T-helper 1 cell (primary cell): Measurements from ENCODE around the gene COG8.

Experiments used
- DNase-seq, 5 donors: peaks; one replicate each; pipeline ENCODE4 v3.0.0-alpha.2; 2012 to 2020

The COG8 gene

DNA sequence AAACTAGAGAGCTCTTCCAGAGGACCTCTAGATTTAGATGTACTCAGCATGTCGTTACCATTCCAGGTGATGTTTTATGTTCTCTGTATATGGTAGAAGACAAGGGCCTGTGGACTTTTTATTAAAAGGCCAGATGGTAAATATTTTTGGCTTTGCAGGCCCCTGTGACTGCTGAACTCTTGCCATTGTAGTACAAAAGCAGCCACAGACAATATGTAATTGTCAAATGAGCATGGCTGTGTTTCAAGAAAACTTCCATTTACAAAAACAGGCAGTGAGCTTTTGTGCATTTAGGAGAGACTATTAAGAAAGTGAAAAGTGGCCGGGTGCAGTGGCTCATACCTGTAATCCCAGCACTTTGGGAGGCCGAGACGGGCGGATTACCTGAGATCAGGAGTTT lies 4.8 kb upstream of the COG8 start:
- no peak for DNase-seq

DNA sequence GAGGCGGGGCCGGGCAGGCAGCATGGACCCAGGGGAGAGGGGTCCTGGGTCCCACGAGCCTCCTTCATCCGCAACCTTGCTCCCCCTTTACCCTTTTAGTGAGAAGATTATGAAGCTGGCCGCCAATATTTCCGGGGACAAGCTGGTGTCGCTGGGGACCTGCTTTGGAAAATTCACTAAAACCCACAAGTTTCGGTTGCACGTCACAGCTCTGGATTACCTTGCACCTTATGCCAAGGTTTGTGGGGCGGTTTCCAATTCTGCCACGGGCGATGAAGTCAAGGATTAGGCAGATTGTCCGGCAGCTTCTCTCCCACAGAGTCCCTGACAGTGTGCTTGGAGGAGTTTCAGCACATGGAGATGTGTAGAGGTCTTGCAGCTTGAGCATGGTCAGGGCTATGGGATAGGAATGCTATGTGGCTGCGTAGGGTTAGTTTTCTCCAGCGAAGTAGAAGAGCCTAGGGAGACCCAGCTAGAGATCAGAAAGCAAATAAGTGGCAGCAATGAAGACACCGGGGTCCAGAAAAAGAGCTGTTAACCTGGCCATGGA lies 806 bp upstream of the COG8 start:
- no peak for DNase-seq

DNA sequence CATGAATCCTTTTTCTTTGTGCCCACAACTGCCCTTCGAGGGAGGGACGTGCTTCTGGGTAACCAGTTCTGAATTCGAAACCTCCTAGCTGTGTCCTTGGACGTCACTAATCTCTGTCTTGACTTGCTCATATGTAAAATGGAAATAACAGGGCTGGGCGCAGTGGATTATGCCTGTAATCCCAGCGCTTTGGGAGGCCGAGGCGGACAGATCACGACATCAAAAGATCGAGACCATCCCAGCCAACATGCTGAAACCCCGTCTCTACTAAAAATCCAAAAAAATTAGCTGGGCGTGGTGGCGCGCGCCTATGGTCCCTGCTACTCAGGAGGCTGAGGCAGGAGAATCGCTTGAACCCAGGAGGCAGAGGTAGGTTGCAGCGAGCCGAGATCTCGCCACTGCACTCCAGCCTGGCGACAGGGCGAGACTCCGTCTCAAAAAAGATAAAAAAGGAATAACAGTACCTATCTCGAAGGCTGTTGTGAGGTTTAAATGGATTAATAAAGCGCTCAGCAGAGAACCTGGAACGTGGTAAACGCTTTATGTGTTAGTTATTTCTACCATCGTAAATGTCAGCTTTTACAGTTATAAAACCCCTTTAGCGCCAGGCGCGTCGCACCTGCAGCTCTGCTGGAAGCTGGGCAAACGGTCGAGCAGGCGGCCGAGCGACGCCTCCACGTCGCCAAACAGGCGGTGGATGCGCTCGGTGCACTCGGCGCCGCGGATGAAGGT lies 641 bp downstream of the COG8 start:
- DNase-seq: no peak

DNA sequence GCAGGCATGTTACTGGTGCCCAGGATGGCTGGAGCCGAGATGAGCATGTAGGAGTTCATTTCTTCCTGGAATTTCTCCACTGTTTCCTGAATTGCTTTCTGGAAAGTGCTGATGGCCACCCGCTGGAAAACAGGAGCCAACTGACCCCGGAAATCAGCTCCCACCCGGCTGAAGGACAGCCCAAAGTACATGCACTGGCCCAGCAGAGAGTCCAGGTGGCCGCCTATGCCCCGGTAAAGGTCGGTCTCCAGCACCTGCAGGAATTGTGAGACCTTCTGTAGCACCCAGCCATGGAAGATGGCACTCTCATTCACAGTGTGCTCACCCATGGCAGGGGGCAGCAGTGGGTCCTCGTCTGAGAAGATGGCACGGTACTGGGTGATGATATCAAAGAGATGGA lies 4.7 kb downstream of the COG8 start:
- no peak for DNase-seq

DNA sequence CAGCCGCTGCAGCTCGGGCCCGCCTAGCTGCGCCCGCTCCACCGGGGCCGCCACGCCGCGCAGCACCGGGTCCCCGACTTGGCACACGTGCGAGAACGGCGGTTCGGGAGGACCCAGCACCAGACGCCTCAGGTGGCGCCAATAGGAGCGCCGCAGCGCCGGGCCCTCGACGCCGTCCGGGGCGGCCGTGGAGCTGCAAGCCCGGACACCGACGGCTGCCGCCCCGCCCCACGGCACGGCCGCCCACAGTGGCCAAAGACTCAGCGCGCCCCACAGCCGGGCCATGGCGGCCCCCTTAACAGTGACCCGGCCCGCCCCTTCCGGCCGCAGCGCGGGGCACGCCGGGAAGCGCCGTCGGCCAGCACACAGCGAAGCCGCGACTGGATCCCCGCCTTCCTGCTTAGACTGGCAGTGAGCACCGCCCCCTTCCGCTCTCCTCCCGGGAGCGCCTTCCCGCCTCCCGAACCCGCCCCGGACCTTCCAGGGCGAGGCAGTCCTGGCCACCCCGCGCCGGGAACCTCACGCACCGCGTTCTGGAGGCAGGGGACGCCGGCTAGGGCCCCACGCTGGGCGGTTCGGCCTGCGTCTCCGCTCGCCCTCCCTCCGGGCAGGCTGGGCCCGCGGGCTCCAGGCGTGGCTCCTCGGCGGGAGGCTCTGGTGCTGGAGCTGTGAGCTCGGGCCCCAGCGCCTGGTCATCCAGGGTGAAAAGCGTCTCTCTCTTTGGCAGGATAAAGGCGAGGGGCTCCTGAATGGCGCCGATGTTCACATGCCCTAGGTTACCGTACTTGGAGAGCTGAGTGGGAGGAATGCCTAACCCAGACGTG lies 8.9 kb downstream of the COG8 start, which contains the start of gene PDF:
Gene PDF (minus strand): TSS at position 303 of the 824 bp plus-strand sequence. CDS start 18 bp downstream, at position 285.
- DNase-seq: peak; percentile 75 to 84 (median 77)

DNA sequence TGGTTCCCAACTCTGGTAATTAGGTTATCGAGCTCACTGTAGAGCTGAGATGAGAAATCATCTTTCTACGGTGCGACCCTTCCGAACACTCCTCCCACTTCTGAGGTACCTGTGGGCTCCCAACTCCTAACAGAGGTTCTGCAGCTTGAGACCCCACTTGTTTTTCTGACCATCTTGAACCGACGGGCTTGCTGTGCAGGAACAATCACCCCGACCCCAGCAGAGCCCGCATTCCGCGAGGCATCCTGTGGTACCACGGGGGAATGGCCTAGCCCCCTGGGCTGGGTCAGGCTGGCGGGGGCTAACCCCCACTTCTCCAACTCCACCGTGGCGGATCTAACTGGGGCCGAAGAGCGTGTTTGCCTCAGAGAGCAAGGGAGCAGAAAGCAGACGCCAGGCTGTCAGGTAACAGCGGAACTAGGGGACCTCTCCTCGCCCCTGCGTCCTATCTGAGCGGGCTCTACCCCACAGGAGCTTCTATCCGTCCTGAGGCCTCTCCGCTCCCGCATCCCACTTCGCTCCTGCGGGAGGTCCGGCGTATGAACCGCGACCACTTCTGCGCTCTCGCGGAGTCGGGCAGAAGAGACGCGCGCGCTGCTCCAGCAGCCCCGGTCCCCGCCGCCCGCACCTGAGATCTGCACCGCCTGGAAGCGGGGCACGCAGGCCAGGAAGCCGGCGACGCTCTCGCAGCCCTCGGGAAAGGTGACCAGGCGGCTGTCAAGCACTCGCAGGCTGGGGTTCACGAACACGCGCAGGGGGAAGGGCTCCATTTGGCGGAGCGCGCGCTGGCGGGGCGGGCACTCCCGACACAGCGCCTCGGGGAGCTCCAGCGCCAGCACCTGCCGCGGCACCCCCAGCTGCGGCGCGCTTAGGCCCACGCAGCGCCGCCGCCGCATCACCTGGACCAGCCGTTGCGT lies 9.7 kb downstream of the COG8 start:
- peak in 4 of 5 donors; percentile 29 to 56 (median 44) for DNase-seq

DNA sequence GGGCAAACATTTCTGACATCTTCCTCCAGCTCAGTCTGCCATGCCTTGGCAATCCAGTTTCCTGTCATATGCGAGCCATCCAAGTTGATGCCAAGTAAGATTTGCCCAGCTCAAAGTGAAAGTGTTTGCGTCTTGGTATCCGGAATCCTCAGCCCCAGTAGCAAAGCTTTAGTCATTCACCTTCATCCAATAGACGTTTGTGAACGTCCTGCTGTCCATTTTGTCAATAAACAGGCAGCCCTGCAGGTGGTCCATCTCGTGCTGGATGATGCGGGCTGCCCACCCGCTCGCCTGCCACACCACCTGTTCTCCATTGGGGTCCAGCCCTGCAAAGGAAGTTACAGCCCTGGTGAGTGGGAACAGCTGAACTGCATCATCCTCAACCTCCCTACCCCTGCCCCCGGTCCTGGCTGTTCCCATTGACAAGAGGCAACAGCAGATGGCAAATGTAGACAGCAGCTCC lies 10.5 kb downstream of the COG8 start:
- peak in 1 of 5 donors; percentile 54 for DNase-seq

DNA sequence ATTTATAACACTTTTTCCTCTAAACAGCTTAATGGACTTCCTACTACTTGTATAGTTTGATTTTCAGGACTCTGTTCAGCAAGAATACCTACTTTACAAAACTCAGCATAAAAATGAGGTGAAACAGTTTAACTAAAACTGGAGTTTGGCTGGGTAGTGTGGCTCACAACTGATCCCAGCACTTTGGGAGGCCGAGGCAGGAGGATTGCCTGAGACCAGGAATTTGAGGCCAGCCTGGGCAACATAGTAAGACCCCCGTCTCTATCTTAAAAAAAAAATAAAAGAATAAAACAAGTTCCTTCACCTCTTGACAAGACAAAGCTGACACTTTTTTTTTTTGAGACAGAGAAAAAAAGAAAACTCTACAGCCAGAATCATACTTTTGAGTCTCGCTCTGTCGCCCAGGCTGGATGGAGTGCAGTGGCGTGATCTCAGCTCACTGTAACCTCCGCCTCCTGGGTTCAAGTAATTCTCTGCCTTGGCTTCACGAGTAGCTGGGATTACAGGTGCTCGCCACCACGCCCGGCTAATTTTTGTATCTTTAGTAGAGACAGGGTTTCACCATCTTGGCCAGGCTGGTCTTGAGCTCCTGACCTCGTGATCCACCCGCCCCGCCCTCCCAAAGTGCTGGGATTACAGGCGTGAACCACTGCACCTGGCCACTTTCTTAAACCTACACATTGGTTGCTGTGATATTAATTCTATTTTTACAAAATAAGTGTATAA lies 11.6 kb downstream of the COG8 start:
- DNase-seq: no peak

DNA sequence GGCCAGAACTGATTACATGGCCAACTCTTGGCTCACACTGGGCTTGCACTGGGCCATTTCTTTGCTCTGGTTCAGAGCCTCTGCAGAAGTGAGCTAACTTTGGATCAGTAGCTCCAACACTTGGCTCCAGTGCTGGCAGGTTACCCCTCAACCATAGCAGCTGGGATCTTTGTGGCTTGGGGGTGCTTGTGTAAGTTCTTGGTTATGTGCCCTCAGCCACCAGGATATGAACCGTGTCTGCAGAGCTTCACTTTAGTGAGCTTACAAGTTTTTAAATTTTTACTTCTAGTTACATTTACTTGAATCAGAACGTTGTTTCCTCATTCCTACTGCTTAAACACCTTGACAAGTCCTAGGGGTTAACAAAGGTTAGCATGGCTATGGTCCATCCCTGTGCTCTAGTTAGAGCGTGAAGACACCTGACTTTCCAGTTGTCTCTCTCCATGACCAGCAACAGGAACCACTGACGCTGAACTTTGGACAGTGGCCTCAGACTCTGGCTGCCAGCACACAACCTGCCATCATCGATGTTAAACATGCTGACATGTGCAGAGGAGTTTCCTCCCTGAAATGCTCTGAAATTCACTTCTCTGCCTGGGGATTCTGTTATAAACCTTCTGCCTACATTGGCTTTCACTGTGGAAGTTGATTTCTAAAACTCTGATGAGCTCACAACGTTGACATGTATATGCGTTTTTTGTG lies 13.0 kb downstream of the COG8 start:
- DNase-seq: no peak

DNA sequence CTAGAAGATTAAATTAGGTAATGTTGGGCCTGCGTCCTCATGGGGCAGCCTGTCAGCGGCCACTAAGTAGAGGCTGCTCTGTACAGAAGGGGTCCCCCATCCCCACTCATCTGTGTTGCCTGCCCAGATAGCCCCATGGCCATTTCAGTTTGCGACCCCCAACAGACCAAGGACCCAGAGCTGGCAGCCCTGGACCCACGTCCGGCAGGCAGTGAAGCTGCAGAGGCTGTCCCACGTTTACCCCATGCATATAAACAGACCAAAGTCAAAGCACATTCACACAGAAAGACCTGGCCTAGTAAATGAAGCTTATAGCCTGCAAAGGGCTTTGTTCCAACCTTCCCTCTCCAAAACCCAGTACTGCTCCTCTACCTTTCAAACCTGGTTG lies 13.6 kb downstream of the COG8 start:
- no peak for DNase-seq

DNA sequence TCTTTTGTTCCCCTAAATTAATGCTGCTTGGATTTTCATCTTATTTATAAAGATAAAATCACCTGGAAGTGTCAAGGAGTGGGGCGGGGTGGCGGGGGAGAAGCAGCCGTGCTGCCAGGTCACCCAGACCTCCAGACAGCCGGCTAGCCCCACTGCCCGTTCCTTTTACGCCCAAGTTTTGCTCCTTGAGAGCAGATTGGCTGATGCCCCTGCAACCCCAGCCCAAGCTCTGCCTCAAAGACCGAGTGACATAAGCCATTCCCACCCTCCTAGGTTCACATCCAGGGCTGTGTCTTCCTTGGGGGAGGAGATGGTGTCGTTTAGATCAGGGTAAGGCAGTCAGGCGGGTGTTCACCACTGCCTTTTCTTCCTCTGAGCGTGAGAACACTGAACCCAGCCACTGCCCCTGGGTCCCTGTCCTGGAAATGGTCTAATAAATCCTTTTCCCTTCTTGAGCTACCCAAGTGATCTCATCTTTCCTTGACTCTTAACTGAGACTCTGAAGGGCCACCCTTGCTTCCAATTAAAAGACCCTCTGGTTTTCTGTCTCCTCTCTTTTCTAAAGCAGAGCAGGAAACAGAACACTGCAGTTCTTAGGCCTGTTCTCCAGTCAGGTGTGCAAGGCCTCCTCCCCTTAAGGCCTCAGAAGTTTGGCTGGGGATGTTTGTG lies 14.6 kb downstream of the COG8 start:
- no peak for DNase-seq

DNA sequence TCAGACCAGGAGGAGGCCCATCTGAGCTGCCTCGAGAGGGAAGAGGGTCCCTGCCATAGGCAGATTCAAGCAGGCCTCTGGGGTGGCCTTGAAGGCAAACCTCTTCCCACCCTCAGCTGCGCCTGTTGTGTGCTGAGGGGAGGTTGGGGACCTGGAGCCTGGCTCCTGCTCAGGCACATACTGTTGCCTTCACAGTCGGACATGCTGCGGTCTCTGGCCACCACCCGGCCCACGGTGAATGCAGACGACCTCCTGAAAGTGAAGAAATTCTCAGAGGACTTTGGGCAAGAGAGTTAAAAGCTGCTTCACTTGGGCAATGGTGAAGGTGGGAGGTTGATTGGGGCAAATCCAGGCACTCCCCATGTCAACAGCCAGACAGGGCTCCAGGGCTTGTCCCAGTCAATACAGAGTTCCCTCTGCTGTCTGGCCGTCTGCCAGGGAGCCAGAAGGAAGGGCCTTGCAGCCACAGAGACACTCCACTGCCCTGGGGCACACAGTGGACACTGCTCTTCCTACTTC lies 15.3 kb downstream of the COG8 start:
- DNase-seq: no peak

DNA sequence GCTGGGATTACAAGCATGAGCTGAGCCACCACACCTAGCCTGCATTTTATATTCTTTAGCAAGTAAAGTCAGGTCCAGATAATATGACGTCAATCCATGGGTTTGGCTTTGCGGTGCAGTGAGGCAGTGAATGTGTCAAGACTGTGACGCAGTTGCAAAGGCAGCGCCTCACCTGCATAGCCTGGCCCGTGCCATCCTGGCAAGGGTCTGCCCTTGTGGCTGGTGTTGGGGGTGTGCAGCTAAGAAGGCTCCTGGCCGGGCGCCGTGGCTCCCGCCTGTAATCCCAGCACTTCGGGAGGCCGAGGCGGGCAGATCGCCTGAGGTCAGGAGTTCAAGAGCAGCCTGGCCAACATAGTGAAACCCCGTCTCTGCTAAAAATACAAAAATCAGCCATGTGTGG lies 15.9 kb downstream of the COG8 start:
- no peak for DNase-seq

DNA sequence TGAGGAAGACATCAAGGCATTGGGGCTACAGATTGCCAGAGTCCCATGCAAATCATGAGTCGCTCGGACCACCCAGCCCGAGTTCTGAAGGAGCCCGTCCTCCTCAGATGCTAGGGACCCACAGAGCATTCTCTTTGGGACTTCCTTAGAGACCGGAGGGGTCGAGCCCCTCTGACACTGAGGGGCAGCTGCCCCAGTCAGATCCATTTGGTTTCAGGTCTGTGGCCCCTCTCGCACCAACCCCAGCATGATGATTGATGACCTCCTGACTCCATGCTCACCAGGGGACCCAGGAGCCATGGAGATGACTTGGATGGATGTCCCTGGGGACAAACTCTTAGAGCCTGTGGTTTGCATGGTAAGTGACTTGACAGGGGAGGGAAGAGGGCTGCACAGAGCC lies 17.0 kb downstream of the COG8 start:
- DNase-seq: no peak

DNA sequence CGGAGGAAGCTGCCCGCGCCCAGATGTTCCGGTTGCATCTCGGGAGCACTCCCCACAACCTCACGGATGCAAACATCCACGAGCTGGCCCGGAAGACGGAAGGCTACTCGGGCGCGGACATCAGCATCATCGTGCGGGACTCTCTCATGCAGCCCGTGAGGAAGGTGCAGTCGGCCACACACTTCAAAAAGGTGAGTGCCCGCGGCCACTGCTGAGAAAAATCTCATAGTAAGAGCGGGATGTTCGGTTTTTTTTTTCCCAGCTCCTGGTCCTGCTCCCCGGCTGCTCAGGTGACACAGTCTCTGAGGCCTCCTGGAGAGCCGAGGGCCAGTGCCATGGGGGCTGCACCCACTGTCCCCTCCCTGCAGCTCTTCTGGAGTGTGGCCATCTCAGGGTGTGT lies 18.3 kb downstream of the COG8 start:
- DNase-seq: no peak

DNA sequence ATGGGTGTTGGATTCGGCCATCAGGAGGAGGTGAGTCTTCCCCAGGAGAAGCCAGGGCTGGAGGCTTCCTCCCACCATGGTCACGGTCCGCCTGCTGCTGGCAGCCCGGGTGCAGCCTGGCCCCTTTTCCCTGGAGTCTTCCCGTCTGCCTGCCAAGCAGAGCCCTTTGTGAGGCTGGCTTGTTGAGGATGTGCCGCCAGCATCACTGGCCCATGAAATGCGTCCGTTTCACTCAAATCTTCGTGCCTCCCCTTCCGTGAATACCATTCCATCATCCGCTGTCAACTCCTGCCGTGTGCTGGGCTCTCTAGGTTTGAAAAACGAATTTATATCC lies 18.7 kb downstream of the COG8 start:
- DNase-seq: no peak

DNA sequence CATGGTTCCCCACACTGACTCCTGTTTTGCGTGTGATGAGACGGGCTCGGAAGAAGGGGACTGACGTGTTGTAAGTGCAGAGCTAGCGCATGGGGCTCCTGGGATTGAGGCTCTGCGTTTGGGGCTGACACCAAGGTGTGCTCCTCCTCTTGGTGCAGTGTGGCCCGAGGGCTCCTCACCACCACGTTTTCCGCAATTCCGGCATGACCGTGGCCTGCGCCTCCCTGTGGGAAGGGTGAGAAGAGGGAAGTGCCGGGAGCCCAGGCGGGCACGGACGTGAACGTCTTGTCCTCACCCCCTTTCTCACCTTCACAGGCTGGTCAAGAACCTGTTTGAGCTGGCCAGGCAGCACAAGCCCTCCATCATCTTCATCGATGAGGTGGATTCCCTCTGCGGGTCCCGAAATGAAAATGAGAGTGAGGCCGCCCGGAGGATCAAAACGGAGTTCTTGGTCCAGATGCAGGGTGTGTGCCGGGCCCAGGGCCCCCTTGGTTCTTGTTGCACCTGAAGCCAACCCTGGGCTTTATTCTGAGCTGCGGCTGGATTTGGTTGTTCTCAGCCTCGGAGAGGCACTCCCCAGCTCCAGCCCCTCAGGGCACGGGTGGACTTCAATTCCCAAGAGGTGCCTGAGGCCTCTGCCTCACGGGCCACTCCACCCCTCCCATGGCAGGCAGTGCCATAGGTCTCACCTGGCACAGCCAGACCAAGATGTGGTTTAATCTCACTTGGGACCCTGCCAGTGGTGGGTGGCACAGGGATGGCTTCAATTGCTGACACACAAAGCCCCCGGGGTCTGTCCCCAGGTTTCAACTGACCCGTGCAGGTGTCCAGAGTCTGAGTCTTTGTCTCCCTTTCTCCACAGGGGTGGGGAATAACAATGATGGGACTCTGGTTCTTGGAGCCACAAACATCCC lies 19.3 kb downstream of the COG8 start:
- no peak for DNase-seq

DNA sequence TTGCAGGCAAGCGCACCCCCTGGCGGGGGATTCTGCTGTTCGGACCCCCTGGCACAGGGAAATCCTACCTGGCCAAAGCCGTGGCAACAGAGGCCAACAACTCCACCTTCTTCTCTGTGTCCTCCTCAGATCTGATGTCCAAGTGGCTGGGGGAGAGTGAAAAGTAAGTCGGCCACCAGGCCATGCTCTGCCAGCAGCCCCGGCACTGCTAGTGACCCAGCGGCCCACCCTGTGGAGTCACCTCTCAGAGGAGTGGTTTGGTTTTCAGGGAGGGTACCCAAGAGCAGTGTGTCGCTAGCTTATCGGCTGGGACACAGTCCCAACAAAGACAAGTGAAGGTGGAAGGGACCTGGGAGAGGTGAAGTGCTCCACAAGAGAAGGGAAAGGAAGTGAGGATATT lies 20.0 kb downstream of the COG8 start:
- DNase-seq: no peak

DNA sequence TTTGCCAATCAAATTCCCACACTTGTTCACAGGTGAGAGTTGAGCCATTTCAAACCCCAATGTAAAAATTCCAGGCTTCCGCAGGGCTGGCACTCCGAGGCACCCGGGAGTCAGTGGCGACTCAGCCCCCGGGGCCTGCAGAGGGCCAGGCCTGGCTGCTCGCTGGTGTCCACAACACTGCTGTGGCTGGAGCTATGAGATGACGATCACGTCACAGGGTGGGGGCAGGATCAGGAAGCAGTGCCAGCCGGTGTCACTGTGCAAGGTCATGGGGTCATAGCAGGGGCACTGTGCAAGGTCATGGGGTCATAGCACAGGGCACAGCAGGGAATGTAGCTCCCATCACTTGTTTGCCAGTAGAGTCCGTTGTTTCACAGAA lies 20.5 kb downstream of the COG8 start:
- no peak for DNase-seq
